GM21528 (cell line): ENCODE measurements around the gene ZNHIT1.
"Not testable (repeated sequence)": the region's sequence is repeated elsewhere in the genome, so short reads cannot be mapped to it uniquely, and the experiment has no call there.

Experiments
- ATAC-seq: cut with Tn5 transposase; IDR thresholded peaks from one replicate; pipeline ENCODE4 v1.9.1; 2021; ENCODE audit warnings: mild to moderate bottlenecking, moderate library complexity; ENCODE audit not compliant: unreplicated experiment, low FRiP score

The ZNHIT1 gene

DNA sequence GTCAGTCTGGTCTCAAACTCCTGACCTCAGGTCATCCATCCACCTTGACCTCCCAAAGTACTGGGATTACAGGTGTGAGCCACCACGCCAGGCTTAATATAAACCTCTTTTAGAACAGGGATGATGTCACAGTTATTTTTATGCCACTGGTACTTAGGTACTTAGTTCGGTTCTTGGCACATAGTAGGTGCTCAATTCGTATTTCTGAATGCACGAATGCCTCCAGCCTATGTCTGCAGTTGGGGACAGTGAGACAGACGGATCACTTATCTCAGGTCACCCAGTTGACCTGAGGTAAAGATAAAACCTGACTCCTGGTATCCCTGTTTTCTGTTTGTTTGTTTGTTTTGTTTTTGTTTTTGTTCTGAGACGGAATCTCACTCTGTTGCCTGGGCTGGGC lies 31.8 kb upstream of the ZNHIT1 start:
- no peak for ATAC-seq

DNA sequence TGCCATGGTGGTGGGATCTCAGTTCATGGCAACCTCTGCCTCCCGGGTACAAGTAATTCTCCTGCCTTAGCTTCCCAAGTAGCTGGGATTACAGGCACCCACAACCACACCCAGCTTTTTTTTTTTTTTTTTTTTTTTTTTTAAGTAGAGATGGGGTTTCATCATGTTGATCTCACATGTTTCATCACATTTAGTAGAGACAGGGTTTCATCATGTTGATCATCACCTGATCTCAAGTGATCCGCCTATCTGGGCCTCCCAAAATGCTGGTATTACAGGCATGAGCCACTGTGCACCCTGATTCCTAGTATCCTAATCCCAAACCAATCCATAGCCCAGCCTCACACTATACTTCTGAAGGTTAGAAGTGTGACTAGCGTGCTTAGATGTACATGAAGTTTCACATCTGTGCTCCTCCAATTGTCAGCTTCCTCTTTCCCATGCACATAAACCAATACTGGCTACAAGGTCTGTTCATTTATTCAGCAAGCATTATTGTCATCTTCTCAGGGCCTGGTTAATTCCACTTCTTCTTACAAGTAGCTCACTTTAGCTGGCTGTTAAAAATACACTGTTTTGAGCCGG lies 31.0 kb upstream of the ZNHIT1 start:
- ATAC-seq = no peak

DNA sequence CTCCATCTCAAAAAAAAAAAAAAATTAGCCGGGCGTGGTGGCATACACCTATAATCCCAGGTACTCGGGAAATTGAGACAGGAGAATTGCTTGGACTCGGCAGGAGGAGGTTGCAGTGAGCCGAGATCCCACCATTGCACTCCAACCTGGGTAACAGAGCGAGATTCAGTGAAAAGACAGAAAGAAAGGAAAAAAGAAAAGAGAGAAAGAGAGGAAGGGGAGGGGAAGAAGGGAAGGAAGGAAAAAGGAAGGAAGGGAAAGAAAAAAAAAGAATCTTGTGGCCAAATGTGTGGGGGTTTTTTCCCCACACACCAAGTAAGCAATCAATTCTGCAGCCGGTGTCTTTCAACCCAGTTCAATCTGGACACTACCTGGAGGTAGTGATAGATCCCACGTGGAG lies 28.9 kb upstream of the ZNHIT1 start:
- no peak for ATAC-seq

DNA sequence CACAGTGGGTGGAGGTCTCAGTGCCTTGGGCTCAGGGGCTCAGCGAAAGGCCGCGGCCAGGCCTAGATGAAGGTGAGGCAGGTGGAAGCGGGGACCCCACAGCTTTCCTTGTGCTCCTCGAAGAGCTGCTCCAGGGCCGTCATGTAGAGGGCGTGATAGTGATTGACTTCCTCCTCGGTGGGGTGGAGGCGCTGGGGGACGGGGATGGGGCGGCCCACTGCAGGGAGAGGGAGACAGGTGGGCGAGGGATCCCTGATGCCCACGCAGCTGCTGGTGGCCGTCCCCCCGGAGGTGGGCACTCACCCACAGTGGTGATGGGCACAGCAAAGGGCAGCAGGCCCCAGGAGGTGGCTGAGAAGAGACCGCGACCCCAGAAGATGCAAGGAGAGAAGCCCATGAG lies 22.1 kb upstream of the ZNHIT1 start:
- ATAC-seq = no peak

DNA sequence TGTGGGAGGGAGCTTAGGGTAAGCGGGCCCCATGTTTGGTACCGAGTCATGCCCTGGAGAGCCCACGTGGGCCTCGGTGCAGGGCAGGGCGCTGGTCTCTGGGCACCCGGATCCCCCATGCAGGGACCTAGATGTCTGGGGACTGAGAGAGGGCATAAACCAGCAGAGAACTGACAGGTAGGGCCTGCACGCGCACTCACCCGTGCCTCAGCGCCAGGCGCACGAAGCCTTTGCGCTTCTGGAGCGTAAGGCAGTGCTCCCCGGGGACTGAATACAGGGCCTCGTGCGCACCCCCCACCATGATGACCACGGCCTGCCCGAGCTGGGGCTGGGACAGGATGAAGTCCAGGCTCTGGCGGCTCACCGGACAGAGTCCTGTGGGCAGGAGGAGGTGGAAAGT lies 20.0 kb upstream of the ZNHIT1 start:
- no peak for ATAC-seq

DNA sequence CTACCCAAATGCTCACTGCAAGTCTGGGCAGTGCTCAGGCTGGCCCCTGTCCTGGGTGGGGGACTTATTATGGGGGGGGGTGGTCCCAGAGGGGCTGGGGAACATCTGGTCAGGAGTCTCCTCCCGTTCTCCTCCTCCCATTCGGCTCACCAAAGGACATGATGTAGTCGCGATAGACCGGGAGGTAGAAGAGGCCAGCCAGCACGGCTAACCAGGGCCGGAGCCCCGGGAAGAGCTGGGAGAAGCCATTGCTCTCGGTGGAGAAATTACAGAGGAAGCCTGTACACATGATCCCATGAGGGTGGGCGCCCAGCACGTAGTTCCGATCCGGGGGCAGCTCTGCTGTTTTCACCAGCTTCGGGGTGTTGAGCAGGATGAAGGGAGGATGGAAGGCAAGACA lies 19.5 kb upstream of the ZNHIT1 start:
- ATAC-seq = no peak

DNA sequence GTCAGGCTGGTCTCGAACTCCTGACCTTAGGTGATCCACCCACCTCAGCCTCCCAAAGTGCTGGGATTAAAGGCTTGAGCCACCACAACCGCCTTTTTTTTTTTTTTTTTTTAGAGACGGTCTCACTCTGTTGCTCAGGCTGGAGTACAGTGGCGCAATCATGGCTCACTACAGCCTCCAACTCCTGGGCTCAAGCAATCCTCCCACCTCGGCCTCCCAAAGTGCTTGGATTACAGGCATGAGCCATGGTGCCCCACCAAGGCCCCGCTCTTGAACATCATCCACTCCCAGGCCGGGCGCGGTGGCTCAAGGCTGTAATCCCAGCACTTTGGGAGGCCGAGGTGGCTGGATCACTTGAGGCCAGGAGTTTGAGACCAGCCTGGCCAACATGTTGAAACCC lies 18.4 kb upstream of the ZNHIT1 start:
- ATAC-seq = not testable (repeated sequence)

DNA sequence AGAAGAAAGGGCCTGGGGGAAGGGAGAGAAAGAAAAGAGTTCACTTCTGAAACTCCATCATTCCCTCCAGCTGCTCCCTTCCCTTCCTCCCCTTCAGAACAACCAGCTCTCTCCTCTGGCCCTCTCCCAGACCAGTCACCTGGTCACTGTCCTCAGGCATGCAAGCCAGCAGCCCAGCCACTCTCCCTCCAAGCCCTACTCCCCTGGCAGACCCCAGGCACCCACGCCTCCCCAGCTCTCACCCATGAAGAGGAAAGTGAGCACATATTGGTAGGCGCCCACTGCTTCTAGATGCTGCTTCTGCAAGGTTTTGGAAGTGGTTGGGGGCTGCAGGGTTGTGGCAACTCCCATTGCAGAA lies 17.5 kb upstream of the ZNHIT1 start:
- no peak for ATAC-seq

DNA sequence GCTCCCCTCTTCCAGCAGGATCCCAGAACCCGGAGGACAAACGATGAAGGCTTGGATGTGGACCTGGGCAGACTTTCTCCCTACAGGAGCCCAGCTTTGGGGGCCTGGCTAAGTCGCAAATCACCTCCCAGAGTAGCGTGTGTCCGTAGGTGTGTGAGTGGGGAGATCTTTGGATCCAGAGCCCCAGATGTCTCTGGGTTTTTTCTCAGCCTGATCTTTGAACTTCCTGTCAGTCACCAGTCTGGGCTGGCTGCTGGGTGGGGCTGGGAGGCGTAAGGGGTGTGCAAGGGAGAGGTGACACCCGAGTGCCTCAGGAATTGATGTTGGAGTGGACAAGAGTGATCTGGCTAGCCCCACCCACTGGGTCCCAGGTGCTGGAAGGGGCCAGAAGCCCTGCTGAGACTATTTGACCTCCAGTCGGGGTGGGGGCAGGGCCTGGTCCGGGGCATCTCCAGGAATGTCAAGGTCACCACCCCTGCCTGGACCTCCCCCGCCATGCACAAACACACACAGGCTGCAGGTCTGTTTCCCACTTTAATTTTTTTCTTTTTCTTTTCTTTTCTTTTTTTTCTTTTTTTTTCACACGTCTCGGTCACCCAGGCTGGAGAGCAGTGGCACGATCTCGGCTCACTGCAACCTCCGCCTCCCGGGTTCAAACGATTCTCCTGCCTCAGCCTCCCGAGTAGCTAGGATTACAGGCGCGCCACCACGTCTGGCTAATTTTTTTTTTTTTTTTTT lies 16.9 kb upstream of the ZNHIT1 start, which contains the start of gene MOGAT3:
TSS of gene MOGAT3 (minus strand) at position 175 of the 738 bp plus-strand sequence. CDS start 182 bp downstream, outside the sequence.
- no peak for ATAC-seq

DNA sequence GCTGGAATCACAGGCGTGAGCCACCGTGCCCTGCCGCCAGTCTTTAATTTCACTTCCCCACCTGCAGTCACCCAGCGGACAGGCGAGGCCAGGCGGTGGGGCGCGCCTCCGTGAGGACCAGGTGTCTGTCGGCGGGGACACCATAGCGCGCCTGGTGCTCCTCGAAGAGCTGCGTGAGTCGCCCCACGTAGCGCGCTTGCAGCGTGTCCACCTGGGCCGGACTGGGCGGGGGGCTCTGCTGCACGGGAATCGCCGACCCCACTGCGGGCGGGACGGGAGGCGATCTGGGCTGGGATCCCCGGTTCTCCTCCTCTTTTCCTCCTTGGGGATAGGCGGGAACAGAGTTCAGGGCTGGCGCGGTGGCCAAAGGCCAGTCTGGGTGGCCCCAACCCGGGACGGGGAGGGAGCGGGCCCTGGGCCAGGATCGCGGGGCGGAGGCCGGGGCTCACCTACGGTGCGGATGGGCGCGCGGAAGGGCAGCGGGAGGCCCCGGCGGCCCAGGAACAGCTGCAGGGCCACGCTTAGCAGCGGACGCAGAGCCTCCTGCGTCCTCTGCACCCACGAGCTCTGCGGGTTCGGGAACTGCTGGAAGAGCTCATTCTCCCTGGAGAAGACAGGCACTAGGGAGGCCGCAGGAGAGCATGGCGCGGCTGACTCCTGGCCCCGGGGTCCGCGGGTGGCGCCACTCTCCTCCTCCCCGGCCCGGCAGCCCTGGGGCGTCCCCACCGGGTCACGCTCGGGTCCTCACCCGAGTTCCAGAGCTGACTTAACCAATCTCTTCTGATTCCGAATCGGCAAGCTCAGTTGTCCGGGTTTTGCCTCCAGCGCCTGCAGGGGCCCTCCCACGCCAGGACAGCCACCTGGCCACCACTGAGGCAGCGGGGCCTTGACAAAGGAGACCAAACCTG lies 16.0 kb upstream of the ZNHIT1 start:
- ATAC-seq = no peak

DNA sequence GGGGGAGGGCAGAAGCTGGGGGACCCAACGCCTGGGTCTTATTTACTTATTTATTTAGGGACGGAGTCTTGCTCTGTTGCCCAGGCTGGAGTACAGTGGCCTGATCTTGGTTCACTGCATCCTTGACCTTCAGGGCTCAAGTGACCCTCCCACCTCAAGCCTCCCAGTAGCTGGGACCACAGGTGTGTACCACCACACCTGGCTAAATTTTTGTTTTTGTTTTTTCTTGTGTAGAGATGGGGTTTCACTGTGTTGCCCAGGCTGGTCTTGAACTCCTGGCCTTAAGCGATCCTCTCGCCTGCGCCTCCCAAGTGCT lies 15.4 kb upstream of the ZNHIT1 start:
- ATAC-seq = no peak

DNA sequence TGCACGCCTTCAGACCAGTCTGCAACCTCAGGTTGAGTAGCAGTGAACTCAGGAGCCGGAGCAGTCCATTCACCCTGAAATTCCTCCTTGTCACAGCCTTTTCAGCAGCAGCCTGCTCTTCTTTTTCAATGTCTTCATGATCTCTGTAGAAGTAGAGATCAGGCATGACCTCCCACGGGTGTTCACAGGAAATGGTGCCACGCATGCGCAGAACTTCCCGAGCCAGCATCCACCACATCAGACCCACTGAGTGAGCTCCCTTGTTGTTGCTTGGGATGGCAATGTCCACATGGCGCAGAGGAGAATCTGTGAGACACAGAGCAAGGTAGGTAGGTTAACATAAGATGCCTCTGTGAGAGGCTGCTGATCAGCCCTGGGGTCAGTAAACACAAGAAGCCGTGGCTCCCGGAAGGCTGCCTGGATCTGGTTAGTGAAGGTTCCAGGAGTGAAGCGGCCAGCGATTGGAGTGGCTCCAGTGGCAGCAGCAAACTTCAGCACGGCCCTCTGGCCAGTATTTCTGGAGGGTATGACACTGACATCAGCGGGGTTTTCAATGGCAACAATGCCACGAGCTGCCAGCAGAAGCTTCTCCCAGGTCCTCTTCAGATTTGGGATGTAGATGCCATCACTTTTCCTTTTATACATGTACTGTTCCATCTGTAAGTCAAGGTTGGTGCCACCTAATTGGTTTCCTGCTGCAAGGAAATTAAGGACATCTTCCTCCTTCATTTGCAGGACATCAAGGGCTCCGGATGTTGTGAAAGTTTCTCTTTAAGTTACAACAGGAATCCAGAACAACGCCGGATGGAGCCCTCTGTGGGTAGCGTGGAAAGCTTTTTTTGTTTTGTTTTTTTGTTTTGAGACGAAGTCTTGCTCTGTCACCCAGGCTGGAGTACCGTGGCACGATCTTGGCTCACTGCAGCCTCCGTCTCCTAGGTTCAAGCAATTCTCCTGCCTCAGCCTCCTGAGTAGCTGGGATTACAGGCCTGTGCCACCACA lies 13.9 kb upstream of the ZNHIT1 start:
- ATAC-seq = not testable (repeated sequence)

DNA sequence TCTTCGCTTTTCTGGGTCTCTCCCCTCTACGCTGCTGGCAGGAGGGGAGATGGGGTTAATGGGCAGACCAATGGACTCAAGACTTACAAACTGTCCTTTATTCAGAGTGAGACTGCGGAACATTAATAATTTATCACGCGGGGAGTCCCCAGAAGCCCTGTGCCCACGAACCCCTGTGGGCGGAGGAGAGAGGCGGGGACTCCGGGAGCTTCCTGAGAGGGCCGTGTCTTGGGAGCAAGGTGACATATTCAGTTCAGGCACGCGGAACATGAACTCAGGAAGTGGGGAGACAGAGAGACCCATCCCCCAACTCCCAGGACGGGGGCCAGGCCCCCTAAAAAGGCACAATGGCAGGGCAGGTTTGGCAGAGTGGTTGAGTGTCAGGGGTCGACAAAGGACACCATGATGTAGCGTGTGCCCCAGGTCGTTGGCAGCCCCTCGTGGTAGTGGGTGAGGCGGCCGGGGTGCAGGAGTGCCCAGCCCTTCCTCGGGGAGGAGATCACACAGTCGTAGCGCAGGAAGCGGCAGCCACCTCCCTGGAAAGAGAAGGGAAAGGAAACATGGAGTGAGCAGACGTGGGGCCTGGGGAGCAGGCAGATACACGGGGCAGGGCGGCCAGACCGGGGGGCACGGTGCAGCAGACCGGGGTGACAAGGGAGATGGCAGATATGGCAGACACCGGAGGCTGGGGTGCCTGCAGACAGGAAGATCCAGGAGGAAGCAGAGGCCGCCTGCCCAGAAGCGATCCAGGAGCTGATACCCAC lies 11.9 kb upstream of the ZNHIT1 start:
- no peak for ATAC-seq

DNA sequence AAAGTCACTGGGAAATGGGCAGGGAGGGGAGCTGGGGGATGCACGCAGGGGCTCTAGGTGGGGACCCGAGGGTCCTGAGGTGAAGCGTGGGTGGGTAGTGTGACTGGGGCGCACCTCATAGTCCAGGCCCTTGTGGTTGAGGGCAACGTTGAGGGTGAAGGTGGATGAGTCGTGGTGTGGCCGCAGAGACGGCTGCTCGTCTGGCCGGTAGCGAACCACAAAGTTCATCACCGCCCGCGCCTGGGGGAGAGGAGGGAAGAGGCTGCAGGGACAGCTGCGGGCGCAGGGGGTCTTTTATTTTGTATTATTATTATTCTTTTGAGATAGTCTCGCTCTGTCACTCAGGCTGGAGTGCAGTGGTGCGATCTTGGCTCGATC lies 11.3 kb upstream of the ZNHIT1 start:
- no peak for ATAC-seq

DNA sequence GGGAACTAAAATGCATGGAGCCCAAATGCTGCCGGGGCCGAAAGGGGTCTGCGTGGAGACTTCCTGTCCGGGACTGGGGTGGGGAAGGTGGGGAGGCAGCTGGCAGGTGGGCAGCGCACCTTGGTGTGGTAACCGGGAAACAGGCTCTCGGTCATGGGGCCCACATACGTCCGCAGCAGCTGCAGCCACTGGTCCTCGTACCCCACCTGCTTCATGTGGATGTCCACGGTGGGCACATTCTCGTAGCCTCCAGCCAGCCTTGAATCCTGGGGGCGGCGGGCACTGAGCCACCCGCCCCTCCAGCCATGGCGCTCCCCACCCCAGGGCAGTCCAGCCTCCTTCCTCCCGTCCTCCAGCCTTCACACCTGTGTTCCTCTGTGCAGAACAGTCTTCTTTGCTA lies 10.5 kb upstream of the ZNHIT1 start:
- ATAC-seq = no peak

DNA sequence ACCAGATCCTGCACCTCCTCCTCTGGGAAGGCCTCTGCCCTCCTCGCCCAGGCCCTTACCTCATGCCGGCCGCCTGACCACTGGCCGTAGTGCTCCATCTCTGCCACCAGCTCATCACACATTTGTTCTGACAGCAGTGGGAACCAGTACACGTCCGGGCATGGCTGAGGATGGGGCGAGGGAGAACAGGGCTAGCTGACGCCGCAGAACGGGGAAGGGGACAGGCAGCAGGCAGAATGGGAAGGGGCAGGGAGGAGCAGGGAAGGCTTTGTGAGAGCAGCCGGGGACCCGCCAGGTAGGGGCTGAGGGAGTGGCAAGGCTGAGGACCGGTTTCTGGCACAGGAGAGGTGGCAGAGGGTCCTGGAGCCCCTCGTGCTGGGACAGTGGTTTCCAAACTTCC lies 9.2 kb upstream of the ZNHIT1 start:
- no peak for ATAC-seq

DNA sequence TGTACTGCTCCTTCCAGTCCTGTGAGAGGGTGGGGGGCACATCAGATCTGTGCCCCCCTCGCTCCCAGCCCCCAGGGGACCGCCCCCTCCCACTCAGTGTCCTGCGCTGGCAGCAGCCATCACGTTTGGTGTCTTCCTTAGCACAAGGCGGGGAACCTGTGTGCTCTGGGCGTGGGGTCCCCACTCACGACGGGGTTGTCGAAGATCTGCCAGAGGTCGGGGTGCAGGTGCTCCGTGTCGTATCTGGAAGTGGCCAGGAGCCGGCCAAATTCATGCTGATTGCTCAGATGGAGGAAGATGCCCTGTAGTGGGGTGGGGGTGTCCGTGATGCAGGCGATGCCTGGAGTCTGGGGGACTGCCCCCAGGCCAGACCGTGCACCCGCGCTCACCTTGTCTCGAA lies 7.8 kb upstream of the ZNHIT1 start:
- no peak for ATAC-seq

DNA sequence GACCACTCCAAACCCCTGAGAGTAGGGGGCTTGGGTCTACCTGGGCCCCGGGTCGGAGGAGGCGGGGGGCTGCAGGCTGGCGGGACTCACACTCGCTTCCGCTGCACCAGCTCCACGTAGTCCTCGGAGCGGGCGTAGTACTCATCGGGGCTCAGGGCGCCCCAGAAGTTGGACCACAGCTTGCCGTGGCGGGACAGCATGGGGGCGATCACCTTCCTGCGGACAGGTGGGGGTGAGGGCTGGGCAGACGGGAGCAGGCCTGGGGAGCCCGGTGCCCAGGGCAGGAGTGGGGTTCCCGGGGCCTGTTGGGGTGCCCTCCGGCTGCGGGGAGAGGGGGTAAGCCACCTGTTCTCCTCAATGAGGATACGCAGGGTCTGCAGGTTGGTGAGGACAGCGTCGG lies 6.5 kb upstream of the ZNHIT1 start:
- no peak for ATAC-seq

DNA sequence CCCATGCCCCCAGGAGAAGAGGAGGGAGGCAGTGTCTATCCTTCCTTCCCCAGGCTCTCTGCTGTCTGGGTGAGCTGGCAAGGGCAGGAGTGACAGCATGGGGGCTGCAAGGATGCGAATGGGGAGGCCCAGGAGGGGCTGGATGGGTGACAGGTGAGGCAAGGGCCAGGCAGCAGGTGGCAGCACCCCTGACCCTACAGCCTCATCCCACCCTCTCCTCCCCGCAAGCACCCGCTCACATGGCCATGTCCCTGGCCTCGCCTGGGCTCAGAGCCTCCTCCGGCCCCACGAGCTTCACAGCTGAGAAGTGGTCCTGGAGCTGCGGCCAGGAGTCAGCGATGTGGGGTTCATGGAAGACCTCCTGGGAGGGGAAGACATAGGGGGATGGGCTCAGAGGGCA lies 6.0 kb upstream of the ZNHIT1 start:
- ATAC-seq = no peak
